ENCODE measurements around the gene HAPSTR1. TPM values are rescaled to one million over a fixed set of nuclear protein-coding genes. Genes with fewer than 3 reads are reported as not detected.

The HAPSTR1 gene
- total and polyA plus RNA-seq, 2 of the 4 experiments (the other 2 are of a cell fraction): 22.2 to 56.5 TPM

DNA sequence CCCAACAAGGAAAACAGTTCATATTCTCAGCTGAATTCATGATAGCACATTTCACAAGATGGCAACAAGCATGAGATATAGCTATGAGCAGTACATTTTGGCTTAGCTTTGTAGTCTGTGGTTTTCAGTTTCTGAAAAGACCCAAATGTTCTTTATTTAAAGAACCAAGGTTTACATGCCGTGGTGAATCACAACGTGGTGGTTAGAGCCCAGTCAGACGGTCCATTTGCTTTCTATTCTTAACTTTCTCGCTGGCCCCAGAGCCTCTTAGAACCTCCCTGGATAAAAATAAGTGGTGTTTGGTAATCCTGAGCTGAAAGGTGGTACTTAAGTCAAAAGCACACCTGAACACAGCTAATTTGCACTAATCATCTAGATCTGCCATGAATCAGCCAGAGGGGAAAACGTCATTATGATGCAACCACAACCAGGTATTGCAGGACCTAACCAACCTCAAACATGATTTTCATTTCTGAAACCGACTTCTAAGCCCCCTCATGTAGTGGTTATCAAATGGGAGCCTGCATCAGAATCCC lies 18.6 kb upstream of the HAPSTR1 start:
- Histone ChIP-seq H3K9me1 (ENCODE audit: insufficient read depth, low read length) (peaks cover 18% of the 10 kb centered on the region), H2AK5ac (ENCODE audit: low read depth, low read length) (peak overlapping the region; percentile 98), H2BK120ac (ENCODE audit: low read depth, low read length) (peak overlapping the region; percentile 98), H2BK5ac (ENCODE audit: low read depth, low read length, poor library complexity, severe bottlenecking) (peak overlapping the region; percentile 95), H3K23ac (ENCODE audit: low read depth, low read length) (peak overlapping the region; percentile 96; the same call in 1 of the 2 replicates), H3K56ac (ENCODE audit: extremely low read depth, insufficient read depth, low read length) (peak overlapping the region; percentile 69; the same call in 1 of the 2 replicates), H4K20me1 (ENCODE audit: insufficient read depth, low read length) (no peaks in the 10 kb centered on the region), H2BK15ac (ENCODE audit: low read depth, low read length) (peak overlapping the region; percentile 93; the same call in 2 of the 3 replicates), H2BK20ac (ENCODE audit: low read depth, low read length) (peak overlapping the region; percentile 99), H3K9ac (ENCODE audit: low read depth, low read length) (peak overlapping the region; percentile 16; the same call in 1 of the 2 replicates), H4K8ac (ENCODE audit: low read depth in 2 of 2, low read length in 2 of 2) (peak overlapping the region in 1 of 2 experiments; percentile 93; a peak in 2 of 4 replicates), H3K4me3 (ENCODE audit: insufficient read depth, low read depth, low read length) (no peak overlapping the region), H3K36me3 (ENCODE audit: control insufficient read depth, insufficient read depth, low read length) (no peaks in the 10 kb centered on the region; the same call in 1 of the 2 replicates), H3K4me2 (ENCODE audit: low read depth, low read length) (peak overlapping the region; percentile 78; the same call in 1 of the 2 replicates), H2AK9ac (replicated peaks; ENCODE audit: low read depth, low read length, poor library complexity) (no peak overlapping the region), H4K91ac (ENCODE audit: insufficient read depth, low read depth, low read length) (peak overlapping the region; percentile 89), H4K5ac (ENCODE audit: low read depth, low read length) (peak overlapping the region; percentile 40; the same call in 1 of the 2 replicates), H3K4me1 (ENCODE audit: control insufficient read depth, insufficient read depth, low read length) (peaks cover 21% of the 10 kb centered on the region), H3K4ac (ENCODE audit: low read depth, low read length) (peak overlapping the region; percentile 97), H3K27ac (ENCODE audit: insufficient read depth, low read length) (peak overlapping the region; percentile 62; the same call in 1 of the 2 replicates), H3K27me3 (ENCODE audit: control insufficient read depth, insufficient read depth, low read length) (no peaks in the 10 kb centered on the region), H3K18ac (ENCODE audit: low read depth, low read length) (peak overlapping the region; percentile 79; the same call in 1 of the 2 replicates), H3K9me3 (ENCODE audit: control insufficient read depth, insufficient read depth, low read length) (peaks cover 2% of the 10 kb centered on the region; the same call in 1 of the 2 replicates), H2AFZ (replicated peaks; ENCODE audit: low read length, poor library complexity) (no peak overlapping the region), H3K14ac (replicated peaks; ENCODE audit: low read depth, low read length) (peak overlapping the region; percentile 94), H3K79me1 (ENCODE audit: low read depth in 1 of 2, low read length in 2 of 2) (peaks cover 4 to 28% of the 10 kb centered on the region in 2 experiments; a peak in 2 of 4 replicates)
- intact Hi-C loops (cut with micrococcal nuclease) (no loop called here), dilution Hi-C loops (cut with HindIII; ENCODE audit: low sequenced_read_pairs, unreplicated experiment) (no loop called here), in situ Hi-C loops (cut with MboI; ENCODE audit: low sequenced_read_pairs) (no loop called here)
- ATAC-seq (ENCODE audit: low read depth): peak; percentile 65
- peak; percentile 96 for DNase-seq
- no TSS peak for BruUV-seq (replicated peaks)
- WGBS, 2 experiments (ENCODE audit: extremely low coverage in 2 of 2, insufficient read length in 1 of 2): no CpG with 5 or more reads among the region's 6 CpGs
- CTCF ChIA-PET: no interaction called here
- POLR2A ChIA-PET (ENCODE audit: unreplicated experiment): interaction anchor here (0.6 to 0.7 kb wide), 2 partner anchors 18 to 113 kb away, joined by 3 read pairs; partner anchors contain the start of gene HAPSTR1
- TF ChIP-seq RAD21 (IDR thresholded peaks at IDR 0.05; ENCODE audit: low read length) (no peak), MAFK (IDR thresholded peaks at IDR 0.05; ENCODE audit: low read depth, low read length) (no peak), CEBPB (IDR thresholded peaks at IDR 0.05; ENCODE audit: low read depth, low read length) (peak; percentile 89), RFX5 (IDR thresholded peaks at IDR 0.05; ENCODE audit: low read depth, low read length) (no peak), RCOR1 (IDR thresholded peaks at IDR 0.05; ENCODE audit: insufficient replicate concordance, low read length) (no peak), MAZ (IDR thresholded peaks at IDR 0.05; ENCODE audit: borderline replicate concordance, low read depth, low read length) (0 out of 2 replicates have a peak, but pooled peaks have one; percentile 21), POLR2A (IDR thresholded peaks at IDR 0.05; ENCODE audit: low read depth, low read length) (no peak), FOS (IDR thresholded peaks at IDR 0.05; ENCODE audit: low read depth, low read length) (peak; percentile 81), CHD1 (IDR thresholded peaks at IDR 0.05; ENCODE audit: low read depth, low read length) (no peak), NFE2L2 (IDR thresholded peaks at IDR 0.05; ENCODE audit: low read depth, low read length) (no peak), SMC3 (IDR thresholded peaks at IDR 0.05; ENCODE audit: low read depth, low read length) (no peak), MXI1 (IDR thresholded peaks at IDR 0.05; ENCODE audit: borderline replicate concordance, low read depth, low read length) (no peak), CTCF (conservative IDR thresholded peaks at IDR 0.05; ENCODE audit: low read depth, low read length) (no peak), ELK1 (IDR thresholded peaks at IDR 0.05; ENCODE audit: borderline replicate concordance, low read depth, low read length) (no peak)
- TF ChIP-seq, protein P1, sequence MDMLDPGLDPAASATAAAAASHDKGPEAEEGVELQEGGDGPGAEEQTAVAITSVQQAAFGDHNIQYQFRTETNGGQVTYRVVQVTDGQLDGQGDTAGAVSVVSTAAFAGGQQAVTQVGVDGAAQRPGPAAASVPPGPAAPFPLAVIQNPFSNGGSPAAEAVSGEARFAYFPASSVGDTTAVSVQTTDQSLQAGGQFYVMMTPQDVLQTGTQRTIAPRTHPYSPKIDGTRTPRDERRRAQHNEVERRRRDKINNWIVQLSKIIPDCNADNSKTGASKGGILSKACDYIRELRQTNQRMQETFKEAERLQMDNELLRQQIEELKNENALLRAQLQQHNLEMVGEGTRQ (IDR thresholded peaks at IDR 0.05; ENCODE audit: low read depth, low read length): no peak

Data from IMR-90 (cell line).